COLO668 (cell line): ENCODE data around the gene DLK1.

Experiments used
- DNase-seq: peaks from one replicate; lab custom pipeline; 2025; ENCODE audit not compliant: unreplicated experiment; lab: John Stamatoyannopoulos, UW

The DLK1 gene

GRCh38 chr14:100733152-100733850, 6.6 kb downstream of the DLK1 start:
- DNase-seq = no peak

GRCh38 chr14:100734031-100734990, 7.6 kb downstream of the DLK1 start:
- no peak for DNase-seq

- no peak for DNase-seq
These were observed 8.6 kb downstream of the DLK1 start for GRCh38 chr14:100735271-100735670.

- no peak for DNase-seq
These were observed 9.8 kb downstream of the DLK1 start for GRCh38 chr14:100736269-100737180.

GRCh38 chr14:100737526-100737925, 10.8 kb downstream of the DLK1 start:
- no peak for DNase-seq

- DNase-seq = no peak
These were observed 11.6 kb downstream of the DLK1 start for GRCh38 chr14:100738269-100738691.

- DNase-seq = no peak
These were observed 12.0 kb downstream of the DLK1 start for GRCh38 chr14:100738704-100739131.

- no peak for DNase-seq
These were observed 12.6 kb downstream of the DLK1 start for GRCh38 chr14:100739306-100739705.

GRCh38 chr14:100740196-100740825, 13.6 kb downstream of the DLK1 start:
- DNase-seq = no peak

- no peak for DNase-seq
These were observed 14.2 kb downstream of the DLK1 start for GRCh38 chr14:100740929-100741328.

- DNase-seq = no peak
These were observed 15.3 kb downstream of the DLK1 start for GRCh38 chr14:100741966-100742365.

GRCh38 chr14:100746326-100746725, 19.6 kb downstream of the DLK1 start:
- DNase-seq = no peak

- no peak for DNase-seq
These were observed 20.4 kb downstream of the DLK1 start for GRCh38 chr14:100747021-100747586.

- no peak for DNase-seq
These were observed 21.0 kb downstream of the DLK1 start for GRCh38 chr14:100747736-100748135.

GRCh38 chr14:100748403-100748802, 21.7 kb downstream of the DLK1 start:
- DNase-seq = no peak

GRCh38 chr14:100748944-100749343, 22.3 kb downstream of the DLK1 start:
- no peak for DNase-seq

- no peak for DNase-seq
These were observed 23.4 kb downstream of the DLK1 start for GRCh38 chr14:100749967-100750597.

- no peak for DNase-seq
These were observed 24.3 kb downstream of the DLK1 start for GRCh38 chr14:100750762-100751699.

- no peak for DNase-seq
These were observed 27.3 kb downstream of the DLK1 start for GRCh38 chr14:100754020-100754419.
